Gastroesophageal sphincter (tissue), 4 donors: Measurements from ENCODE around the gene SAMD4A. TPM values are rescaled to one million over a fixed set of nuclear protein-coding genes. Genes with fewer than 3 reads are reported as not detected.
A peak's percentile ranks its signal among the peaks of the same experiment; 100 is the strongest.

Source experiments
- ATAC-seq: fragments of 150-250 bp; one replicate; pipeline ENCODE4 v1.9.1; 2016; ENCODE audit warnings: mild to moderate bottlenecking, moderate library complexity
- H3K27ac ChIP-seq, 4 donors: fragments of 200-600 bp; sonication (generic) in 3 of 4; 1 replicate in 3 of 4; 2 replicates in 1 of 4; pipeline ENCODE4 v1.5.1; 2016 to 2019
- H3K27me3 ChIP-seq: fragments of 200-600 bp; sonication (generic); one replicate; pipeline ENCODE4 v1.5.1; 2019
- H3K36me3 ChIP-seq, 2 donors: fragments of 200-600 bp; sonication (generic); one replicate each; pipeline ENCODE4 v1.5.1; 2019; ENCODE audit warnings: control low read depth in 1 of 2
- H3K4me1 ChIP-seq, 3 donors: fragments of 200-600 bp; sonication (generic); 1 replicate in 2 of 3; 2 replicates in 1 of 3; pipeline ENCODE4 v1.5.1; 2016 to 2019; ENCODE audit warnings: control low read depth in 2 of 3
- H3K4me3 ChIP-seq, 2 donors: fragments of 200-600 bp; sonication (generic); one replicate each; pipeline ENCODE4 v1.5.1; 2019; ENCODE audit warnings: mild to moderate bottlenecking in 1 of 2, moderate library complexity in 1 of 2
- H3K9me3 ChIP-seq, 3 donors: fragments of 200-600 bp; sonication (generic); one replicate each; pipeline ENCODE4 v1.5.1; 2017 to 2019; ENCODE audit warnings: control low read depth in 2 of 3
- EP300 ChIP-seq: sonication (generic); formaldehyde crosslinking; IDR thresholded peaks from one replicate; pipeline ENCODE4 v1.6.1; 2017; ENCODE audit warnings: antibody characterized with exemption, mild to moderate bottlenecking
- POLR2A ChIP-seq, 2 donors: fragments of 450-650 bp; IDR thresholded peaks; one replicate each; pipeline ENCODE4 v1.6.1; 2017; ENCODE audit warnings: antibody characterized with exemption in 2 of 2, mild to moderate bottlenecking in 2 of 2, moderate library complexity in 1 of 2
- POLR2AphosphoS5 ChIP-seq: sonication (generic); formaldehyde crosslinking; IDR thresholded peaks from one replicate; pipeline ENCODE4 v1.6.1; 2017; ENCODE audit warnings: antibody characterized with exemption
- WGBS, 2 donors: methylation state at CpG; one replicate each; pipeline ENCODE4 v1.1.5; 2018; ENCODE audit warnings: low coverage in 1 of 2; 5-methylcytosine and 5-hydroxymethylcytosine counted together
- total RNA-seq, 4 donors: library from RNA; depleted of rRNA; stranded (reverse); fragments of >200 nt; gene quantifications; one replicate each; pipeline ENCODE4 v1.1.0, GENCODE V29; 2016
- TF ChIP-seq, protein P1 (sequence below), 4 experiments: fragments of 200-600 bp in 2 of 4; fragments of 450-650 bp in 2 of 4; sonication (generic) in 1 of 4; IDR thresholded peaks; one replicate each; pipeline ENCODE4 v1.5.1; 2017 to 2019; ENCODE audit warnings: antibody characterized with exemption in 4 of 4, mild to moderate bottlenecking in 2 of 4, moderate library complexity in 2 of 4

Gene SAMD4A
- total RNA-seq, 4 donors from 2014 or later, result 65.2 to 163 (median 89.7) TPM

DNA sequence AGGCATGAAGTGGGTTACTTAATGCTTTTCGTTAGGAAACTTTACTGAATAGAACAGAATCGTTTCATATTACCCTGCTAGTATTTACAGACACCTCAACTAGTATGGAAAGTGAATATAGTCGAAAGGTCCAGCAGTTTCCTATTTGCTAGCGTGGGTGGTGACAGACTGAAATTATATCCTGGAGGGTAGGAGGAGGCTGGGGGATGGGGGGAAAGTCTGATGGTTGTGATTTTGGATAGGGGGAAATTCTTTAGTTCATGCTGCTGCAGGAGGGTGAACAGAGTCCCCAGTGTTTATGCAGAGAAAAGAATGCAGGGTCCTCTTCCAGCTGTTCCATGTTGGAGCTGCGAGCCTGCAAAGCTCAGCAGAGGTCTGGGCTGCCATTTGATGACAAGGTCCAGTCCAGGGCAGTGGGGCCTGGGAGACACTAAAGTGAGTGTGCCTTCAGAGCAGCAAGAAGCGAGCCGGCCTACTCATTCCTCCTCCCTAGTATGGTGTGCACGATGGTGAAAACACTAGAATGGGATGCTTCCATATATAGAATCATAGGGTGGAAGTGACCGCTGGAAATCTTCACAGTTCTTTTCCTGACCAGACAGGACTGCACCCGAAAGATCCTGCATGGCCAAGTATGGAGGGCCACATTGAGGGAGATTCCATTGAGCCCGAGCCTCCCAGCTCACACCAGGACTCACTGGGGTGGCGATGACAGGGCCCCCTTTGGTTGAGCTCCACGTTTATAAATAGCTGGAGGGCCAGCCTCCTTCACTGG lies 2.1 kb downstream of the SAMD4A start:
- peaks cover 0 to 52% (median 18%) of the 10 kb centered on the region in 3 donors for H3K4me1 ChIP-seq
- peak; percentile 40 for TF ChIP-seq POLR2AphosphoS5
- peak in 1 of 2 donors; percentile 23 for TF ChIP-seq POLR2A (IDR thresholded peaks at IDR 0.05)
- TF ChIP-seq, protein P1, sequence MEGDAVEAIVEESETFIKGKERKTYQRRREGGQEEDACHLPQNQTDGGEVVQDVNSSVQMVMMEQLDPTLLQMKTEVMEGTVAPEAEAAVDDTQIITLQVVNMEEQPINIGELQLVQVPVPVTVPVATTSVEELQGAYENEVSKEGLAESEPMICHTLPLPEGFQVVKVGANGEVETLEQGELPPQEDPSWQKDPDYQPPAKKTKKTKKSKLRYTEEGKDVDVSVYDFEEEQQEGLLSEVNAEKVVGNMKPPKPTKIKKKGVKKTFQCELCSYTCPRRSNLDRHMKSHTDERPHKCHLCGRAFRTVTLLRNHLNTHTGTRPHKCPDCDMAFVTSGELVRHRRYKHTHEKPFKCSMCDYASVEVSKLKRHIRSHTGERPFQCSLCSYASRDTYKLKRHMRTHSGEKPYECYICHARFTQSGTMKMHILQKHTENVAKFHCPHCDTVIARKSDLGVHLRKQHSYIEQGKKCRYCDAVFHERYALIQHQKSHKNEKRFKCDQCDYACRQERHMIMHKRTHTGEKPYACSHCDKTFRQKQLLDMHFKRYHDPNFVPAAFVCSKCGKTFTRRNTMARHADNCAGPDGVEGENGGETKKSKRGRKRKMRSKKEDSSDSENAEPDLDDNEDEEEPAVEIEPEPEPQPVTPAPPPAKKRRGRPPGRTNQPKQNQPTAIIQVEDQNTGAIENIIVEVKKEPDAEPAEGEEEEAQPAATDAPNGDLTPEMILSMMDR (IDR thresholded peaks at IDR 0.05), result no peak
- 15 to 25% methylated on average over 8 to 10 of the region's 13 CpGs for WGBS, 2 donors
- peak overlapping the region; percentile 91 to 100 (median 96) for H3K27ac ChIP-seq
- no peaks in the 10 kb centered on the region for H3K27me3 ChIP-seq
- H3K4me3 ChIP-seq, result peak overlapping the region; percentile 11 to 88
- peaks cover 0 to 4% of the 10 kb centered on the region in 2 donors for H3K36me3 ChIP-seq
- ATAC-seq, result no peak
- H3K9me3 ChIP-seq, result no peaks in the 10 kb centered on the region

DNA sequence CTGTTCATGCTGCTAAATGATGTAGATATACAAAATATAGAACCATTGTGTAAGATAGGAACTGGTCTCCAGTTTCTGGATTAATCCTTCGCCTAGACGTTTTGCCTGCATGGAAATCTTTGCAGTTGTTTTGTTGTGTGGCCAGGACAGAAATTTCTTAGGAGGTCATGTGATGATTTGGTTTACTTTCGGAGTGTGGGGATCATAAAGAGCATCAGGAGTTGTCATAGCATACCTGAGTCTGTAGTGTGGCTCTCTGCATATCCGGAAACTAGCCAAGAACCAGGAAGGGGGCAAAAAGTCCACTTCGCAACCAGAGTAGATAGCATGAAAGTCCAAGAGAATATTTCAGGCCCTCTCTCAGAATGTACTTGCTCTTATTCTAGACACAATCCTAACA lies 3.1 kb downstream of the SAMD4A start:
- no peak for ATAC-seq
- peaks cover 0 to 4% of the 10 kb centered on the region in 2 donors for H3K36me3 ChIP-seq
- no peaks in the 10 kb centered on the region for H3K27me3 ChIP-seq
- TF ChIP-seq EP300 (no peak), POLR2AphosphoS5 (no peak), POLR2A (IDR thresholded peaks at IDR 0.05) (no peak)
- TF ChIP-seq, protein P1 (IDR thresholded peaks at IDR 0.05), result no peak
- H3K27ac ChIP-seq, result peak overlapping the region; percentile 91 to 100 (median 96)
- no peaks in the 10 kb centered on the region for H3K9me3 ChIP-seq
- WGBS, 2 donors, result 42 to 43% methylated on average over 4 to 5 of the region's 5 CpGs
- peaks cover 0 to 47% (median 18%) of the 10 kb centered on the region in 3 donors for H3K4me1 ChIP-seq
- H3K4me3 ChIP-seq, result peak overlapping the region in 1 of 2 donors; percentile 88

DNA sequence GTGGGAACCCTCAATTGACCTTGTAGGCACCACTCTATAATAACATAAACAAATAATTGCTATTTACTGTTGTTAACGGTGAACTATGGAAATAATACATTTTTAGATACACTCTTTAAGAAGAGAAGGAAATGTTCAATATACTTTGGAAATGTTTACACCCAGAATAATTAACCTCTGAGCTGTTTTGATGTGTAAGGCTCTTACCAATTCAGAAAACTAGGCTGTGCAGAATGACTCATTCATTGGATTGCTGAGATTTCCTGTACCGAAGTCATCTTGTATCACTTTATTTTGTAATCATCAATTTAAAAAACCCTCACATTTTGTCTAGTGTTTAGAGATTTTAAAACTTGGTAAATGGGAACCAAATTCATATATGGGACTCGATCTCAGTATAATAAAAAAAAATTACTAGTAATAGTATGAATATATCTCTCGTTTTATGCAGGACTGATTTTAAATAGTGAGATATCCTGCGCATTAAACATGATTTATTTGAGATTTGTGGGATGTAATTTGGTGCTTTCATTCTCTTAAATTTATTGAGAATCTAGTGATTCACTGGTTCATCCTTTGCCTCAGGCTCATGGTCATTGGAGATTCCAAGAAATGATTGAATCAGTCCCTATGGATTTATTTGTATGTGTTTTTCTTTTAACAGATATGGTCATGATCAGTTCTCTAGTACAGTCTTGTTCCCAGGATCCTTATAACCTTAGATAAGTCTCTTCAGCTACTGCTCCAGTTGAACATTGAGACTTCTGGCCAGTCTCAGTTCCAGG lies 3.9 kb downstream of the SAMD4A start:
- Histone ChIP-seq H3K27me3 (no peaks in the 10 kb centered on the region), H3K36me3 (peaks cover 0 to 4% of the 10 kb centered on the region in 2 donors), H3K27ac (peak overlapping the region; percentile 91 to 100 (median 96)), H3K4me3 (peak overlapping the region in 1 of 2 donors; percentile 88), H3K9me3 (no peaks in the 10 kb centered on the region), H3K4me1 (peaks cover 3 to 54% (median 22%) of the 10 kb centered on the region in 3 donors)
- ATAC-seq, result no peak
- 32 to 50% methylated on average over 5 of the region's 5 CpGs for WGBS, 2 donors
- TF ChIP-seq POLR2AphosphoS5 (peak; percentile 57), EP300 (no peak), POLR2A (IDR thresholded peaks at IDR 0.05) (no peak)
- TF ChIP-seq, protein P1 (IDR thresholded peaks at IDR 0.05), result no peak

DNA sequence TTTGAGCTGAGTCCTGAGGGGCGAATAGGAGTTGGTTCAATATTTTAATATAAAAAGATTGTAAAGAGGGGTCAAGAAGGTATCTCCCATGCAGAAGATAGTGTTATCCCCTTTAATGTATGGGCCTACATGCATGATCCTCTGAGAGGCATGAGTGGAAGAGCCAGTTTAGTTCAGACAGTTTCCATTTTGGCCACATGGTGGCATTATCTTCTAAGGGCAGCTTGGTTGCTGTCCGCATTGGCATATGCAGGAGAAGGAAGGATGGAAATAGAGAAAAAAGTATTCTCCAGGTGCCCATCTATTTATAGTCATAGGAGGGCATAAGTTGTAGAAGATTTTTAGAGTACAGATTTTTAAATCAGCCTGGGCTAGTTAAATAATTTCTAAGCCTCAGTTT lies 5.4 kb downstream of the SAMD4A start:
- Histone ChIP-seq H3K9me3 (no peaks in the 10 kb centered on the region), H3K4me1 (peaks cover 3 to 69% (median 27%) of the 10 kb centered on the region in 3 donors), H3K27me3 (no peaks in the 10 kb centered on the region), H3K36me3 (peaks cover 0 to 4% of the 10 kb centered on the region in 2 donors), H3K27ac (no peak overlapping the region), H3K4me3 (no peak overlapping the region)
- 90 to 97% methylated on average over 1 to 2 of the region's 2 CpGs for WGBS, 2 donors
- TF ChIP-seq, protein P1 (IDR thresholded peaks at IDR 0.05), result peak in 3 of 4 experiments; percentile 27 to 42 (median 40)
- no peak for TF ChIP-seq POLR2A (IDR thresholded peaks at IDR 0.05)
- no peak for ATAC-seq
